ENCODE data around the gene STAM2. TPM values are rescaled to one million over a fixed set of nuclear protein-coding genes. Genes with fewer than 3 reads are reported as not detected.

STAM2 gene
- total and polyA plus RNA-seq, 7 experiments from 2014 or later: 2.6 to 22.2 (median 15.0) TPM

DNA sequence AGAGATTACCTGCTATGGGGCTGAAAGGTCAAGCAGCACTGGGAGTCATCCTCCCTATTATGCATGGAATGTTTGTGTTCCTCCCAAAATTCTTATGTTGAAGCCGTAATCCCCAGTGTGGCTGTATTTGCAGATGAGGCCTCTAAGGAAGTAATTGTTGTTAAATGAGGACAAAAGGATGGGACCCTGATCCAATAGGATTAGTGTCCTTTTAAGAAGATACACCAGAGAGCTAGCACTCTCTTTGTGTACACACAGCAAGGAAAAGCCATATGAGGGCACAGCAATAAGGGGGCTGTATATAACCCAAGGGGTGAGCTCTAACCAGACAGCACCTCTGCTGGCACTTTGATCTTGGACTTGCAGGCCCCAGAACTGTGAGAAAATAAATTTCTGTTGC lies 18.3 kb downstream of the STAM2 start:
- H3K4me3 ChIP-seq (ENCODE audit: low read length): no peak overlapping the region
- H3K27ac ChIP-seq (ENCODE audit: low read depth, low read length): no peak overlapping the region
- H3K9me3 ChIP-seq (ENCODE audit: control insufficient read depth in 2 of 3, low read length in 3 of 3): no peaks in the 10 kb centered on the region
- ATAC-seq: no peak
- intact Hi-C loops (cut with micrococcal nuclease): no loop called here
- Mint-ChIP-seq H3K36me3 (peaks cover 5 to 36% (median 24%) of the 10 kb centered on the region in 5 donors), H3K27ac (no peak overlapping the region), H3K9me3 (peaks cover 0 to 22% (median 4%) of the 10 kb centered on the region in 11 donors), H3K4me3 (no peak overlapping the region), H3K27me3 (no peaks in the 10 kb centered on the region), H3K4me1 (peaks cover 11 to 46% (median 32%) of the 10 kb centered on the region in 7 donors)
- ChIA-PET POLR2A (no interaction called here), CTCF (no interaction called here)
- no peaks in the 10 kb centered on the region for H3K4me1 ChIP-seq (ENCODE audit: control insufficient read depth in 2 of 2, insufficient read depth in 2 of 2, low read length in 2 of 2)
- no peaks in the 10 kb centered on the region for H3K27me3 ChIP-seq (ENCODE audit: control insufficient read depth in 2 of 2, insufficient read depth in 2 of 2, low read length in 2 of 2)
- DNase-seq: no peak
- H3K36me3 ChIP-seq (ENCODE audit: control insufficient read depth in 2 of 3, insufficient read depth in 3 of 3, low read length in 3 of 3): peaks cover 0 to 4% (median 0%) of the 10 kb centered on the region in 3 experiments

DNA sequence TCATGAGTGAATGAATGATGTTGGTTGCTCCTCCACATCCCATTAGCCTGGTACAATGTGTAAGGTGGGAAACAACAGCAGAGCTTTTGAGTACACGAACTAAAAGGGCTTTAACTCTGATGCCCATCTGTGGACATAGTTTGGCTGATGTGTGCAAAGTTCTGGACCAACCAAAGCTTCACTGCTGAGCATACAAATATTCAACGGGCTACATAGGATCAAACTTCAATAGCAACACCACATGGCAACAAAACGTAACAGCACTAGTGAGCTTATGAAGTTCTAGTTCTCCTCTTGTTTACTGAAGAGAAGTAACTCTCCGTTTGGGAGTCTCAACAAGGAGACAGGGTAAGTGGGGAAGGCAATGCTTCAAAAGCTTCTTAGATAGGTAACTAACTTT lies 20.4 kb downstream of the STAM2 start:
- POLR2A ChIA-PET: interaction anchor here (0.5 kb wide), 1 partner anchor 1286 kb away, joined by 3 read pairs; no protein-coding TSS in a partner anchor
- CTCF ChIA-PET: interaction anchor here (0.6 kb wide), 1 partner anchor 852 kb away, joined by 3 read pairs; no protein-coding TSS in a partner anchor

DNA sequence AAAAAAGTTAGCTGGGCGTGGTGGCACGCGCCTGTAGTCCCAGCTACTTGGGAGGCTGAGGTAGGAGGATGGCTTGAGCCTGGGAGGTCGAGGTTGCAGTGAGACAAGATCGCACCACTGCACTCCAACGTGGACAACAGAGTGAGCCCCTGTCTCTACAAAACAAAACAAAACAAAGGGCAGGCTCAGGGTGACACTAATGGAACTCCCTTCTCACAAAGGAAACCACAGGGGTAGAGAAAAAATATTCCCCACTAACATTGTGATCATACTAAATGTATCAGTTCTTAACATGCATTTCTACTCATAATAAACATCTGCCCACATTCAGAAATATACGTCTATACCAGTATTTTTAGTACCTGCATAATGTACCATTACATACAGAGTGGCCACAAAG lies 21.1 kb downstream of the STAM2 start:
- no peaks in the 10 kb centered on the region for H3K27me3 ChIP-seq (ENCODE audit: control insufficient read depth in 2 of 2, insufficient read depth in 2 of 2, low read length in 2 of 2)
- intact Hi-C loops (cut with micrococcal nuclease): no loop called here
- DNase-seq (no peak), ATAC-seq (no peak)
- H3K4me1 ChIP-seq (ENCODE audit: control insufficient read depth in 2 of 2, insufficient read depth in 2 of 2, low read length in 2 of 2): no peaks in the 10 kb centered on the region
- peaks cover 11 to 42% (median 28%) of the 10 kb centered on the region in 7 donors for H3K4me1 Mint-ChIP-seq
- no peaks in the 10 kb centered on the region for H3K27me3 Mint-ChIP-seq
- ChIA-PET CTCF (no interaction called here), POLR2A (no interaction called here)
- no peak overlapping the region for H3K27ac ChIP-seq (ENCODE audit: low read depth, low read length)
- no peak overlapping the region for H3K4me3 Mint-ChIP-seq
- H3K36me3 Mint-ChIP-seq: peaks cover 5 to 34% (median 21%) of the 10 kb centered on the region in 5 donors
- peaks cover 0 to 4% (median 0%) of the 10 kb centered on the region in 3 experiments for H3K36me3 ChIP-seq (ENCODE audit: control insufficient read depth in 2 of 3, insufficient read depth in 3 of 3, low read length in 3 of 3)
- H3K9me3 Mint-ChIP-seq: peaks cover 0 to 15% (median 3%) of the 10 kb centered on the region in 11 donors
- H3K27ac Mint-ChIP-seq: peak overlapping the region in 1 of 9 donors; percentile 19
- H3K4me3 ChIP-seq (ENCODE audit: low read length): no peak overlapping the region
- no peaks in the 10 kb centered on the region for H3K9me3 ChIP-seq (ENCODE audit: control insufficient read depth in 2 of 3, low read length in 3 of 3)

More for the DNA sequence above, 20.4 kb downstream of the STAM2 start:
- Mint-ChIP-seq H3K4me3 (no peak overlapping the region), H3K4me1 (peaks cover 11 to 43% (median 28%) of the 10 kb centered on the region in 7 donors), H3K27me3 (no peaks in the 10 kb centered on the region), H3K36me3 (peaks cover 5 to 34% (median 21%) of the 10 kb centered on the region in 5 donors), H3K27ac (no peak overlapping the region), H3K9me3 (peaks cover 0 to 15% (median 4%) of the 10 kb centered on the region in 11 donors)
- no peak overlapping the region for H3K4me3 ChIP-seq (ENCODE audit: low read length)
- intact Hi-C loops (cut with micrococcal nuclease): no loop called here
- peaks cover 0 to 4% (median 0%) of the 10 kb centered on the region in 3 experiments for H3K36me3 ChIP-seq (ENCODE audit: control insufficient read depth in 2 of 3, insufficient read depth in 3 of 3, low read length in 3 of 3)
- no peaks in the 10 kb centered on the region for H3K4me1 ChIP-seq (ENCODE audit: control insufficient read depth in 2 of 2, insufficient read depth in 2 of 2, low read length in 2 of 2)
- no peaks in the 10 kb centered on the region for H3K9me3 ChIP-seq (ENCODE audit: control insufficient read depth in 2 of 3, low read length in 3 of 3)
- H3K27me3 ChIP-seq (ENCODE audit: control insufficient read depth in 2 of 2, insufficient read depth in 2 of 2, low read length in 2 of 2): no peaks in the 10 kb centered on the region
- ATAC-seq (no peak), DNase-seq (no peak)
- H3K27ac ChIP-seq (ENCODE audit: low read depth, low read length): no peak overlapping the region

DNA sequence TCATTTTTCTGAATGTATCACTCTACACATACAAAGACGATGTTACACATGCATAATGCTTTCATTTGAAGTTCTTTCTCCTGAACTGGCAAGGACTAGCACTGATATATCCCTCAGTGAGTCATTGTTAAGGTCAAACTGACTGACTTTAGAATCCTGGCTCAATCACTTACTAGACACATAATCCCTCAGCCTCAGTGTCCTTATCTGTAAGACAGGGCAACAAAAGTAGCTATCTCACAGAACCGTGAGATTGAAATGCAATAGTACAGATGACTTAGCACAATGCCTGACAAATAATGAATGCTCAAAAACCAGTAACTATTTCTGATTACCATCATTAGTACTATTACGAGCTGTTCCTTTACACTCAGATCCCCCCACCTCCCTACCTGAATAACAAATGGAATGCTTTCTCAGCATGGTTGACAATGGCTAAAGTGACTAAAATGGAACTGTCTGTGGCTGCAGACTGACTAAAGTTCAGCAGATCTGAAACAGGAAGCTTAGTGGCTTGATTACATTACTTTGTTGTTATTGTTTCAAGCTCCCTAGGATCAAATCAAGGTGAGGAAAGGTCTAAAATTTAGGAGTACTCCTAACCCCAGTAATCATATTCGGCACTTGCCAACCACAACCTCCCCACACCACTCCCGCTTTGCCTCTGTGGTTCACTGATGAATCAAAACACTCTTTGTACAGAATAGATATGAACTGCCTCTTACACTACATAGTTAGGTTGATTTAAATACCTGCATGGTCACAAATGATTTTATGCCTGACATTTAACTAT lies 40.9 kb downstream of the STAM2 start:
- intact Hi-C loops (cut with micrococcal nuclease): no loop called here
- Mint-ChIP-seq H3K4me3 (no peak overlapping the region), H3K27ac (peak overlapping the region in 2 of 9 donors; percentile 5 to 18), H3K4me1 (peaks cover 0 to 11% (median 0%) of the 10 kb centered on the region in 7 donors), H3K9me3 (no peaks in the 10 kb centered on the region), H3K27me3 (no peaks in the 10 kb centered on the region), H3K36me3 (peaks cover 0 to 45% (median 29%) of the 10 kb centered on the region in 5 donors)
- peak in 1 of 9 donors; percentile 60 for DNase-seq
- H3K4me1 ChIP-seq (ENCODE audit: control insufficient read depth in 2 of 2, insufficient read depth in 2 of 2, low read length in 2 of 2): no peaks in the 10 kb centered on the region
- no peak overlapping the region for H3K4me3 ChIP-seq (ENCODE audit: low read length)
- H3K36me3 ChIP-seq (ENCODE audit: control insufficient read depth in 2 of 3, insufficient read depth in 3 of 3, low read length in 3 of 3): no peaks in the 10 kb centered on the region
- no peaks in the 10 kb centered on the region for H3K9me3 ChIP-seq (ENCODE audit: control insufficient read depth in 2 of 3, low read length in 3 of 3)
- H3K27me3 ChIP-seq (ENCODE audit: control insufficient read depth in 2 of 2, insufficient read depth in 2 of 2, low read length in 2 of 2): no peaks in the 10 kb centered on the region
- ChIA-PET POLR2A (interaction anchor here (1.3 kb wide), 1 partner anchor 38 kb away, joined by 3 read pairs; no protein-coding TSS in a partner anchor), CTCF (no interaction called here)
- H3K27ac ChIP-seq (ENCODE audit: low read depth, low read length): no peak overlapping the region
- ATAC-seq: no peak

DNA sequence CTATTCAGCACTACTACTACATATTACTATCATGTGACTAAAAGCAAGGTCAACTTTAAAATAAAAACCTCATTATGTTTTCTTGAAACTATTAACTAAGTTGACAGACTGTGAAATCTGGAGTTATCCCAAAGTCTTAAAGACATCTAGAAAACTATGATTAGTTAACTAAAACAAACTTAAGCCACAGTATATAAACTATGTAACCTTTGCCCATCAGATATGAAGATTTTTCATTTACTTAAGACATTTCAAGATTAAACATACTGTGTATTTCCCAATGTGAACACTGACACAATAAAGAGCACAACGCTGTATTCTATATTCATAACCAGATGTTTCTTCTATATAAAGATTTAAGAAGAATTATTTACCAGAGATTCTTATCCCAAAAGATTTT lies 43.3 kb downstream of the STAM2 start:
- ChIA-PET CTCF (no interaction called here), POLR2A (no interaction called here)
- no peaks in the 10 kb centered on the region for H3K9me3 Mint-ChIP-seq
- Histone ChIP-seq H3K9me3 (ENCODE audit: control insufficient read depth in 2 of 3, low read length in 3 of 3) (no peaks in the 10 kb centered on the region), H3K4me3 (ENCODE audit: low read length) (no peak overlapping the region), H3K27ac (ENCODE audit: low read depth, low read length) (no peak overlapping the region), H3K36me3 (ENCODE audit: control insufficient read depth in 2 of 3, insufficient read depth in 3 of 3, low read length in 3 of 3) (peaks cover 0 to 4% (median 0%) of the 10 kb centered on the region in 3 experiments), H3K4me1 (ENCODE audit: control insufficient read depth in 2 of 2, insufficient read depth in 2 of 2, low read length in 2 of 2) (no peaks in the 10 kb centered on the region), H3K27me3 (ENCODE audit: control insufficient read depth in 2 of 2, insufficient read depth in 2 of 2, low read length in 2 of 2) (no peaks in the 10 kb centered on the region)
- ATAC-seq (no peak), DNase-seq (no peak)
- peaks cover 0 to 46% (median 25%) of the 10 kb centered on the region in 5 donors for H3K36me3 Mint-ChIP-seq
- H3K4me3 Mint-ChIP-seq: no peak overlapping the region
- H3K4me1 Mint-ChIP-seq: peaks cover 0 to 13% (median 0%) of the 10 kb centered on the region in 7 donors
- H3K27me3 Mint-ChIP-seq: no peaks in the 10 kb centered on the region
- intact Hi-C loops (cut with micrococcal nuclease): no loop called here
- peak overlapping the region in 1 of 9 donors; percentile 18 for H3K27ac Mint-ChIP-seq

DNA sequence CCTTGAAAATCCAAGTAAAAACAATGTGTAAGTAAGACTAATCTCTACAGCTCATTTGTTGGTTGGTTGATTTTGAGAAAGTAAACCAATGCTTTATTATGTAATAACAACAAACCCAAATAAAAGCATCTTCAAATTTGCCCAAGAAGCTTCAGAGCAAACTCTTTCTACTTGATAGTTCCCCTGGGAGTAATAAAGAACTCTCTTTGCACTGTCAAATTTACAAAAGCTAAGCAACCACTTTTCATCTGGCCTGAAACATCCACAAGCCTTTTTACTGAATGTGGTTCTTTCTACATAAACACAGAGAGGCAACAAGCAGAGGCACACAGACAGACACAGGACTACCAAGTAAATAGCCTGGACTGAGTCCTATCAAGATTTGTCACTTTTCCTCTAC lies 47.9 kb downstream of the STAM2 start:
- intact Hi-C loops (cut with micrococcal nuclease): no loop called here
- ChIA-PET POLR2A (no interaction called here), CTCF (no interaction called here)
- ATAC-seq (no peak), DNase-seq (no peak)
- Mint-ChIP-seq H3K4me1 (peaks cover 0 to 4% (median 0%) of the 10 kb centered on the region in 7 donors), H3K27me3 (no peaks in the 10 kb centered on the region), H3K9me3 (no peaks in the 10 kb centered on the region), H3K27ac (no peak overlapping the region), H3K4me3 (no peak overlapping the region), H3K36me3 (peaks cover 0 to 51% (median 27%) of the 10 kb centered on the region in 5 donors)
- H3K4me1 ChIP-seq (ENCODE audit: control insufficient read depth in 2 of 2, insufficient read depth in 2 of 2, low read length in 2 of 2): no peaks in the 10 kb centered on the region
- H3K27me3 ChIP-seq (ENCODE audit: control insufficient read depth in 2 of 2, insufficient read depth in 2 of 2, low read length in 2 of 2): no peaks in the 10 kb centered on the region
- H3K9me3 ChIP-seq (ENCODE audit: control insufficient read depth in 2 of 3, low read length in 3 of 3): no peaks in the 10 kb centered on the region
- H3K27ac ChIP-seq (ENCODE audit: low read depth, low read length): no peak overlapping the region
- no peak overlapping the region for H3K4me3 ChIP-seq (ENCODE audit: low read length)
- H3K36me3 ChIP-seq (ENCODE audit: control insufficient read depth in 2 of 3, insufficient read depth in 3 of 3, low read length in 3 of 3): peaks cover 0 to 25% (median 7%) of the 10 kb centered on the region in 3 experiments
